CD8-positive, alpha-beta memory T cell (primary cell): ENCODE data around the gene NR4A1. TPM values are rescaled to one million over a fixed set of nuclear protein-coding genes. Genes with fewer than 3 reads are reported as not detected.

ENCODE experiments used
- CTCF ChIA-PET: fragments of 350-600 bp; sonication (Branson Sonifier 250); formaldehyde crosslinking; loops from one replicate; lab custom pipeline; 2021; ENCODE audit warnings: antibody characterized with exemption; lab: Charles Lee
- POLR2A ChIA-PET: fragments of 350-600 bp; sonication (Branson Sonifier 250); formaldehyde crosslinking; loops from one replicate; lab custom pipeline; 2021; ENCODE audit warnings: antibody characterized with exemption; lab: Charles Lee
- DNase-seq, 5 donors: peaks; one replicate each; pipeline versions ENCODE4 v3.0.0 to v3.0.0-alpha.2; 2020 to 2022; ENCODE audit warnings: mixed read lengths in 1 of 5
- H3K27ac ChIP-seq: one replicate; pipeline ENCODE4 v1.7.0; 2013; ENCODE audit warnings: low read depth, mild to moderate bottlenecking, low read length, moderate library complexity
- H3K27me3 ChIP-seq: 2 replicates; pipeline ENCODE4 v1.7.0; 2013; ENCODE audit warnings: low read length, mild to moderate bottlenecking; ENCODE audit not compliant: insufficient read depth, poor library complexity, severe bottlenecking
- H3K36me3 ChIP-seq: 2 replicates; pipeline ENCODE4 v1.7.0; 2013; ENCODE audit warnings: mild to moderate bottlenecking, low read length, moderate library complexity; ENCODE audit not compliant: insufficient read depth
- H3K4me1 ChIP-seq: 2 replicates; pipeline ENCODE4 v1.7.0; 2013; ENCODE audit warnings: mild to moderate bottlenecking, low read length, moderate library complexity; ENCODE audit not compliant: insufficient read depth
- H3K4me3 ChIP-seq: 2 replicates; pipeline ENCODE4 v1.7.0; 2013; ENCODE audit warnings: mild to moderate bottlenecking, low read length
- H3K9me3 ChIP-seq: 2 replicates; pipeline ENCODE4 v1.7.0; 2013; ENCODE audit warnings: mild to moderate bottlenecking, low read length
- H3K27ac Mint-ChIP-seq, 8 donors: one replicate each; pipeline ENCODE4 v1.8.0; 2020 to 2021; ENCODE audit warnings: mixed read lengths in 8 of 8, mild to moderate bottlenecking in 6 of 8, inconsistent platforms in 3 of 8, moderate library complexity in 3 of 8
- H3K27me3 Mint-ChIP-seq, 2 donors: one replicate each; pipeline ENCODE4 v1.8.0; 2020 to 2021; ENCODE audit warnings: mixed read lengths in 2 of 2, mild to moderate bottlenecking in 1 of 2, moderate library complexity in 1 of 2
- H3K36me3 Mint-ChIP-seq, 3 donors: one replicate each; pipeline ENCODE4 v1.8.0; 2020 to 2021; ENCODE audit warnings: mixed read lengths in 3 of 3, inconsistent platforms in 1 of 3, mild to moderate bottlenecking in 1 of 3
- H3K4me1 Mint-ChIP-seq, 3 donors: one replicate each; pipeline ENCODE4 v1.8.0; 2020 to 2021; ENCODE audit warnings: mixed read lengths in 3 of 3, inconsistent platforms in 1 of 3, mild to moderate bottlenecking in 1 of 3
- H3K4me3 Mint-ChIP-seq, 7 donors: one replicate each; pipeline ENCODE4 v1.8.0; 2020 to 2021; ENCODE audit warnings: mixed read lengths in 7 of 7, mild to moderate bottlenecking in 6 of 7, moderate library complexity in 4 of 7, inconsistent platforms in 2 of 7
- H3K9me3 Mint-ChIP-seq, 5 donors: one replicate each; pipeline ENCODE4 v1.8.0; 2020 to 2022; ENCODE audit warnings: mixed read lengths in 5 of 5, mild to moderate bottlenecking in 3 of 5, moderate library complexity in 2 of 5, inconsistent platforms in 1 of 5
- polyA plus RNA-seq: library from polyadenylated mRNA; unstranded; fragments of 300-500 nt; fragmentation: Illumina TruSeq; gene quantifications from one replicate; pipeline ENCODE4 v1.2.3, GENCODE V29; 2021
- total RNA-seq, 2 experiments: library from RNA; stranded (reverse); gene quantifications; one replicate each; pipeline ENCODE4 v1.2.3, GENCODE V29; 2021

Gene NR4A1
- total and polyA plus RNA-seq, 3 experiments from 2014 or later, result 0.84 to 23.4 (median 20.4) TPM

- CTCF ChIA-PET, result interaction anchor here (2.4 to 17.0 kb wide), 6 partner anchors 12 to 49 kb away, joined by 11 to 580 read pairs (median 136); partner anchors contain the start of genes ATG101, NR4A1, SMIM41 and TAMALIN
- Mint-ChIP-seq H3K4me1 (peaks cover 24 to 37% (median 33%) of the 10 kb centered on the region in 3 donors), H3K27ac (peak overlapping the region in 1 of 8 donors; percentile 38), H3K9me3 (no peaks in the 10 kb centered on the region), H3K4me3 (no peak overlapping the region), H3K36me3 (no peaks in the 10 kb centered on the region), H3K27me3 (no peaks in the 10 kb centered on the region)
- DNase-seq, result no peak
- Histone ChIP-seq H3K27ac (no peak overlapping the region), H3K36me3 (no peaks in the 10 kb centered on the region), H3K4me1 (peaks cover 32% of the 10 kb centered on the region), H3K4me3 (no peak overlapping the region), H3K9me3 (no peaks in the 10 kb centered on the region), H3K27me3 (no peaks in the 10 kb centered on the region)
- POLR2A ChIA-PET, result interaction anchor here (2.6 to 2.8 kb wide), 2 partner anchors 42 to 54 kb away, joined by 7 to 20 read pairs; partner anchors contain the start of gene ATG101
These were observed 24.0 kb upstream of the NR4A1 start for GRCh38 chr12:52027085-52027843.

- ChIA-PET POLR2A (interaction anchor here (0.9 kb wide), 1 partner anchor 40 kb away, joined by 3 read pairs; the partner anchor contains the start of gene ATG101), CTCF (interaction anchor here (0.9 to 20.9 kb wide), 8 partner anchors 5 to 90 kb away, joined by 3 to 580 read pairs (median 4); partner anchors contain the start of genes ATG101, SMIM41 and TAMALIN)
- Mint-ChIP-seq H3K9me3 (no peaks in the 10 kb centered on the region), H3K27me3 (no peaks in the 10 kb centered on the region), H3K27ac (peak overlapping the region in 3 of 8 donors; percentile 32 to 60 (median 49)), H3K4me1 (peaks cover 27 to 37% (median 37%) of the 10 kb centered on the region in 3 donors), H3K4me3 (no peak overlapping the region), H3K36me3 (no peaks in the 10 kb centered on the region)
- Histone ChIP-seq H3K36me3 (no peaks in the 10 kb centered on the region), H3K27me3 (no peaks in the 10 kb centered on the region), H3K4me3 (no peak overlapping the region), H3K27ac (no peak overlapping the region), H3K9me3 (no peaks in the 10 kb centered on the region), H3K4me1 (peaks cover 30% of the 10 kb centered on the region)
- DNase-seq, result no peak
These were observed 21.6 kb upstream of the NR4A1 start for GRCh38 chr12:52029685-52030084.

- Histone ChIP-seq H3K4me3 (peak overlapping the region; percentile 44), H3K9me3 (no peaks in the 10 kb centered on the region), H3K27ac (no peak overlapping the region), H3K27me3 (no peaks in the 10 kb centered on the region), H3K36me3 (no peaks in the 10 kb centered on the region), H3K4me1 (peaks cover 25% of the 10 kb centered on the region)
- no peak for DNase-seq
- Mint-ChIP-seq H3K4me3 (peak overlapping the region; percentile 59 to 90 (median 82)), H3K4me1 (peaks cover 21 to 39% (median 28%) of the 10 kb centered on the region in 3 donors), H3K27me3 (peaks cover 0 to 2% of the 10 kb centered on the region in 2 donors), H3K36me3 (no peaks in the 10 kb centered on the region), H3K9me3 (no peaks in the 10 kb centered on the region), H3K27ac (peak overlapping the region; percentile 79 to 98 (median 95))
- CTCF ChIA-PET, result interaction anchor here (0.7 to 20.9 kb wide), 9 partner anchors 8 to 44 kb away, joined by 3 to 580 read pairs (median 3); partner anchors contain the start of genes ATG101, NR4A1 and SMIM41
- POLR2A ChIA-PET, result interaction anchor here (1.1 to 1.4 kb wide), 2 partner anchors 18 to 38 kb away, joined by 4 to 15 read pairs; partner anchors contain the start of genes ATG101 and NR4A1
These were observed 18.8 kb upstream of the NR4A1 start for GRCh38 chr12:52032446-52032803.

GRCh38 chr12:52032804-52033445 is 18.3 kb upstream of the NR4A1 start:
- Histone ChIP-seq H3K27me3 (no peaks in the 10 kb centered on the region), H3K27ac (peak overlapping the region; percentile 58), H3K4me1 (peaks cover 28% of the 10 kb centered on the region), H3K4me3 (peak overlapping the region; percentile 46), H3K9me3 (no peaks in the 10 kb centered on the region), H3K36me3 (no peaks in the 10 kb centered on the region)
- Mint-ChIP-seq H3K27ac (peak overlapping the region; percentile 79 to 98 (median 95)), H3K27me3 (peaks cover 0 to 2% of the 10 kb centered on the region in 2 donors), H3K36me3 (no peaks in the 10 kb centered on the region), H3K4me3 (peak overlapping the region; percentile 59 to 90 (median 82)), H3K9me3 (no peaks in the 10 kb centered on the region), H3K4me1 (peaks cover 21 to 42% (median 28%) of the 10 kb centered on the region in 3 donors)
- DNase-seq, result peak; percentile 83 to 93 (median 89)
- ChIA-PET POLR2A (interaction anchor here (1.1 to 1.4 kb wide), 2 partner anchors 18 to 37 kb away, joined by 4 to 15 read pairs; partner anchors contain the start of genes ATG101 and NR4A1), CTCF (interaction anchor here (0.7 to 20.9 kb wide), 9 partner anchors 9 to 44 kb away, joined by 3 to 580 read pairs (median 3); partner anchors contain the start of genes ATG101, NR4A1 and SMIM41)

GRCh38 chr12:52033446-52034140 is 17.6 kb upstream of the NR4A1 start:
- Histone ChIP-seq H3K4me1 (peaks cover 28% of the 10 kb centered on the region), H3K27ac (peak overlapping the region; percentile 58), H3K4me3 (peak overlapping the region; percentile 46), H3K9me3 (no peaks in the 10 kb centered on the region), H3K36me3 (no peaks in the 10 kb centered on the region), H3K27me3 (no peaks in the 10 kb centered on the region)
- POLR2A ChIA-PET, result interaction anchor here (0.5 to 1.4 kb wide), 3 partner anchors 10 to 36 kb away, joined by 4 to 15 read pairs (median 6); partner anchors contain the start of genes ATG101 and NR4A1
- DNase-seq, result no peak
- peak overlapping the region; percentile 79 to 97 (median 93) for H3K27ac Mint-ChIP-seq
- H3K4me1 Mint-ChIP-seq, result peaks cover 25 to 48% (median 33%) of the 10 kb centered on the region in 3 donors
- H3K9me3 Mint-ChIP-seq, result no peaks in the 10 kb centered on the region
- H3K4me3 Mint-ChIP-seq, result peak overlapping the region; percentile 59 to 90 (median 81)
- CTCF ChIA-PET, result interaction anchor here (1.2 to 20.9 kb wide), 4 partner anchors 9 to 43 kb away, joined by 3 to 580 read pairs (median 105); partner anchors contain the start of genes ATG101 and SMIM41
- peaks cover 0 to 3% of the 10 kb centered on the region in 2 donors for H3K27me3 Mint-ChIP-seq
- no peaks in the 10 kb centered on the region for H3K36me3 Mint-ChIP-seq

- peaks cover 25 to 51% (median 39%) of the 10 kb centered on the region in 3 donors for H3K4me1 Mint-ChIP-seq
These were observed 16.1 kb upstream of the NR4A1 start for GRCh38 chr12:52035190-52035589.

GRCh38 chr12:52035926-52036325 is 15.3 kb upstream of the NR4A1 start:
- H3K27me3 Mint-ChIP-seq, result peaks cover 0 to 3% of the 10 kb centered on the region in 2 donors
- Histone ChIP-seq H3K9me3 (no peaks in the 10 kb centered on the region), H3K27me3 (no peaks in the 10 kb centered on the region), H3K4me1 (peaks cover 28% of the 10 kb centered on the region), H3K36me3 (no peaks in the 10 kb centered on the region), H3K4me3 (no peak overlapping the region), H3K27ac (peak overlapping the region; percentile 57)
- H3K4me3 Mint-ChIP-seq, result peak overlapping the region in 6 of 7 donors; percentile 45 to 87 (median 70)
- no peaks in the 10 kb centered on the region for H3K36me3 Mint-ChIP-seq
- POLR2A ChIA-PET, result interaction anchor here (1.1 kb wide), 1 partner anchor 15 kb away, joined by 4 read pairs; the partner anchor contains the start of gene NR4A1
- H3K9me3 Mint-ChIP-seq, result no peaks in the 10 kb centered on the region
- H3K4me1 Mint-ChIP-seq, result peaks cover 25 to 52% (median 39%) of the 10 kb centered on the region in 3 donors
- CTCF ChIA-PET, result interaction anchor here (20.9 kb wide), 1 partner anchor 12 kb away, joined by 206 read pairs; no protein-coding TSS in a partner anchor
- H3K27ac Mint-ChIP-seq, result peak overlapping the region in 7 of 8 donors; percentile 10 to 91 (median 89)
- DNase-seq, result no peak

More at GRCh38 chr12:52035190-52035589, 16.1 kb upstream of the NR4A1 start:
- ChIA-PET CTCF (interaction anchor here (17.0 to 20.9 kb wide), 2 partner anchors 11 to 41 kb away, joined by 206 to 580 read pairs; partner anchors contain the start of genes ATG101 and SMIM41), POLR2A (no interaction called here)
- Histone ChIP-seq H3K27me3 (no peaks in the 10 kb centered on the region), H3K9me3 (no peaks in the 10 kb centered on the region), H3K36me3 (no peaks in the 10 kb centered on the region), H3K27ac (no peak overlapping the region), H3K4me1 (peaks cover 28% of the 10 kb centered on the region), H3K4me3 (no peak overlapping the region)
- H3K27ac Mint-ChIP-seq, result peak overlapping the region in 6 of 8 donors; percentile 68 to 97 (median 84)
- H3K36me3 Mint-ChIP-seq, result no peaks in the 10 kb centered on the region
- DNase-seq, result no peak
- peaks cover 0 to 3% of the 10 kb centered on the region in 2 donors for H3K27me3 Mint-ChIP-seq
- peak overlapping the region in 2 of 7 donors; percentile 27 to 32 for H3K4me3 Mint-ChIP-seq
- no peaks in the 10 kb centered on the region for H3K9me3 Mint-ChIP-seq
